Measurements from ENCODE around the gene FAM124A. TPM values are rescaled to one million over a fixed set of nuclear protein-coding genes. Genes with fewer than 3 reads are reported as not detected.

FAM124A gene
- total RNA-seq, 3 donors from 2014 or later = 1.2 to 15.2 (median 2.1) TPM

GRCh38 chr13:51322826-51323225, 100.6 kb downstream of the FAM124A start:
- TF ChIP-seq CTCF (IDR thresholded peaks at IDR 0.05) = no peak
- no peaks in the 10 kb centered on the region for H3K36me3 ChIP-seq (ENCODE audit: low read depth)
- H3K9me3 ChIP-seq = no peaks in the 10 kb centered on the region
- no peaks in the 10 kb centered on the region for H3K4me1 ChIP-seq (ENCODE audit: low read depth)
- no peak for DNase-seq
- intact Hi-C loops (cut with DNase I, micrococcal nuclease) = no loop called here
- no peak for ATAC-seq
- H3K4me3 ChIP-seq = no peak overlapping the region

- no peak for TF ChIP-seq CTCF (IDR thresholded peaks at IDR 0.05)
- no peaks in the 10 kb centered on the region for H3K36me3 ChIP-seq (ENCODE audit: low read depth)
- no peaks in the 10 kb centered on the region for H3K4me1 ChIP-seq (ENCODE audit: low read depth)
- no peak overlapping the region for H3K4me3 ChIP-seq
- ATAC-seq (peak; percentile 54), DNase-seq (no peak)
- intact Hi-C loops (cut with DNase I, micrococcal nuclease) = no loop called here
- no peaks in the 10 kb centered on the region for H3K9me3 ChIP-seq
These were observed 101.8 kb downstream of the FAM124A start for GRCh38 chr13:51323824-51324511.

GRCh38 chr13:51324714-51325420, 102.7 kb downstream of the FAM124A start:
- DNase-seq (no peak), ATAC-seq (no peak)
- intact Hi-C loops (cut with DNase I, micrococcal nuclease) = no loop called here
- Histone ChIP-seq H3K4me3 (no peak overlapping the region), H3K9me3 (no peaks in the 10 kb centered on the region), H3K4me1 (ENCODE audit: low read depth) (no peaks in the 10 kb centered on the region), H3K36me3 (ENCODE audit: low read depth) (no peaks in the 10 kb centered on the region)
- TF ChIP-seq CTCF (IDR thresholded peaks at IDR 0.05) = no peak

GRCh38 chr13:51325837-51326236, 103.6 kb downstream of the FAM124A start:
- no peaks in the 10 kb centered on the region for H3K36me3 ChIP-seq (ENCODE audit: low read depth)
- no peak overlapping the region for H3K4me3 ChIP-seq
- H3K4me1 ChIP-seq (ENCODE audit: low read depth) = no peaks in the 10 kb centered on the region
- DNase-seq = no peak
- no peaks in the 10 kb centered on the region for H3K9me3 ChIP-seq
- ATAC-seq = no peak
- intact Hi-C loops (cut with DNase I, micrococcal nuclease) = no loop called here
- no peak for TF ChIP-seq CTCF (IDR thresholded peaks at IDR 0.05)

GRCh38 chr13:51326777-51327176, 104.6 kb downstream of the FAM124A start:
- intact Hi-C loops (cut with DNase I, micrococcal nuclease) = no loop called here
- Histone ChIP-seq H3K9me3 (no peaks in the 10 kb centered on the region), H3K4me3 (no peak overlapping the region), H3K36me3 (ENCODE audit: low read depth) (no peaks in the 10 kb centered on the region), H3K4me1 (ENCODE audit: low read depth) (no peaks in the 10 kb centered on the region)
- ATAC-seq = no peak
- TF ChIP-seq CTCF (IDR thresholded peaks at IDR 0.05) = no peak
- no peak for DNase-seq
